ENCODE data around the gene GOLGA3.

- TF ChIP-seq LEF1 (IDR thresholded peaks at IDR 0.05; ENCODE audit: borderline replicate concordance) (no peak), ELF4 (IDR thresholded peaks at IDR 0.05) (no peak), BHLHE40 (IDR thresholded peaks at IDR 0.05; ENCODE audit: borderline replicate concordance) (no peak), SP1 (IDR thresholded peaks at IDR 0.05) (no peak), TARDBP (IDR thresholded peaks at IDR 0.05) (no peak), ARNT (IDR thresholded peaks at IDR 0.05) (no peak), FOXM1 (IDR thresholded peaks at IDR 0.05; ENCODE audit: borderline replicate concordance) (no peak)
Observed at GRCh38 chr12:132772606-132773005, 56.1 kb downstream of the GOLGA3 start.

Measured in HEK293T (cell line).